Stimulated activated CD8-positive, alpha-beta memory T cell treated with anti-CD3 and anti-CD28 coated beads, Interleukin-2, amount 100 ng/mL, for 1 hour (primary cell): ENCODE data around the gene CHAF1A.

Experiments used
- DNase-seq, 2 donors: peaks; one replicate each; pipeline ENCODE4 v3.0.0-alpha.2; 2020; ENCODE audit warnings: low read depth in 2 of 2

CHAF1A gene

DNA sequence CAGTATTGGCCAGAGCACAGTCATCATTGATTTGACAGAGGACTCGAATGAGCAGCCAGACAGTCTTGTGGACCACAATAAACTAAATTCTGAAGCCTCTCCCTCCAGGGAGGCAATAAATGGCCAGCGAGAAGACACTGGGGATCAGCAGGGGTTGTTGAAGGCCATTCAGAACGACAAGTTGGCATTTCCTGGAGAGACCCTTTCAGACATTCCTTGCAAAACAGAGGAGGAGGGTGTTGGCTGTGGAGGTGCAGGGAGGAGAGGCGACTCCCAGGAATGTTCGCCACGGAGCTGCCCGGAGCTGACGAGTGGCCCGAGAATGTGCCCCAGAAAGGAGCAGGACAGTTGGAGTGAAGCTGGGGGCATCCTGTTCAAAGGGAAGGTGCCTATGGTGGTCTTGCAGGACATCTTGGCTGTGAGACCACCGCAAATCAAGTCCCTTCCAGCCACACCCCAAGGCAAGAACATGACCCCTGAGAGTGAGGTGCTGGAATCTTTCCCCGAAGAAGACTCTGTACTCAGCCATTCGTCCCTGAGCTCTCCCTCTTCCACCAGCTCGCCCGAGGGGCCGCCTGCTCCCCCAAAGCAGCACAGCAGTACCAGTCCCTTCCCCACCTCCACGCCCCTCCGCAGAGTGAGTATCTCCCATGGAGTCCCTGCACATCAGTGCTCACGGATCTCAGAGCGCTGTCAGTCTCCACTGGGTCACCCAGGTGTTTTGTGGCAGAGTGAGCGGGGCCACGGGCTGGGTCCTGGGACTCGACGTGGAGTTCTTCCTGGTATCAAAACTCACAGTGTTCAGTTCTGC, 6.9 kb downstream of the CHAF1A start:
- DNase-seq, result no peak

DNA sequence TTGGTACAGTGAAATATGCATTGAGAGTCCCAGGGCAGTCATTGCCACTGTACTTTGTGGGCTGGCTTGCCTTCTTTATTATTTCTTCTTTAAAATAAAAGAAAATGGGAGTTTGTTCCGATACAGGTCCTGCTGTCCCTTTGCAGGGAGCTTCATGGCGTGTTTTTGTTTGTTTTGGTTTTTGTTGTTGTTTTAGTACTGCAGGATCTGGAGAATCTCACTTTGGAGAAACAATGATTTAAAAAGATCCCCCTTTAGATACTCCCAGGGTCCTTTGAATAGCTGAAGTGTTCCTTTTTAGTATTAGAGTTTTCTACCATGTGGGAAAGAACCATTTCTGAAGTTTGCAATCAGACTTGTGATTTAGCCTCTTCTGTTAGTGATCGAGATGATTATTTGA, 11.1 kb downstream of the CHAF1A start:
- DNase-seq, result no peak

DNA sequence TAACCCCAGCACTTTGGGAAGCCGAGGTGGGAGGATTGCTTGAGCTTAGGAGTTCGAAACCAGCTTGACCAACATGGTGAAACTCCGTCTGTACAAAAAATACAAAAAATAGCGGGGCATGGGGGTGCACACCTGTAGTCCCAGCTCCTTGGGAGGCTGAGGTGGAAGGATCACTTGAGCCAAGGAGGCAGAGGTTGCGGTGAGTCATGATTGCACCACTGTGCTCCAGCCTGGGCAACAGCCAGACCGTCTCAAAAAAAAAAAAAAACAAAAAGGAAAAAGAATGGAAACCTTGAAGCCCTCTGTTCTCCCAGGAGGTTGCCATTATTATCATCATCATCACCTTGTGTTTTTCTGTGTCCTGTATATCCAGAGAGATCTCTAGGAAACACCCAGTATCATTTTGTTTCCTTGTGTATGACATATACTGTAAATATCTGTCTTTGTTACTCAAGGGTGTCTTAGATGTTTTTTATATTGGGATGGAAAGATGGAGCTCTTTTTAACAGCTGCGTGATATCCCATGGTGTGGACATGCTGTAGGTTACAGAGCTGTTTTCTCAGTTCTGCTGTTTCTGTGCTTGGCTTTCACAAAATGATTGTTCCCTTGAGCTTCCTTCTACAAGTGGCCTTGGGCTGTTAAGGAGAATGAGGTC, 11.8 kb downstream of the CHAF1A start:
- DNase-seq, result no peak

DNA sequence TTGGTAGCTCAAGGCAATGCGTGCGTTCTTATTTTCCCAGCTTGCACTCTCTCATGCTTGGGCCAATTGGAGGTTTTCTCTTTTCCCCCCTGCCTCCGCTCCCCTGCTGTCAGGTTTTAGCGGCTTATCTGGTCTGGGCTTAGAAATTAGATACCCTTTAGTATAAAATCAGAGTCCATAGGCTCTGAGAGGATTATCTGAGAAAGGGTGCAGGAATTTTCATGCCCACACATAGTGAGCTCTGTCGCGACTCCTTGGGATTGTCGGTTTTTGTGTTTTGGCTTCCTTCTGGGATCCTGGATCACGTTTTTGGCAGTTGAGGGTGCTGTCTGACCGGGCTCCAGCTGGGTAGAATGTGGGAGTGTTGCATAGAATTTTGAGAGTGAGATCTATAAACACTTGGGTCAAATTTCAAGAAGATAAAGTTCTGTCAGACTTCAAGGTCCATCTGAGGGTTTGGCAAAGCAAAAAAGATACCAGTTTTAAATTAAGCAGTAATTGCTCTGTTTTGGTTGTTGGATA, 12.4 kb downstream of the CHAF1A start:
- no peak for DNase-seq

DNA sequence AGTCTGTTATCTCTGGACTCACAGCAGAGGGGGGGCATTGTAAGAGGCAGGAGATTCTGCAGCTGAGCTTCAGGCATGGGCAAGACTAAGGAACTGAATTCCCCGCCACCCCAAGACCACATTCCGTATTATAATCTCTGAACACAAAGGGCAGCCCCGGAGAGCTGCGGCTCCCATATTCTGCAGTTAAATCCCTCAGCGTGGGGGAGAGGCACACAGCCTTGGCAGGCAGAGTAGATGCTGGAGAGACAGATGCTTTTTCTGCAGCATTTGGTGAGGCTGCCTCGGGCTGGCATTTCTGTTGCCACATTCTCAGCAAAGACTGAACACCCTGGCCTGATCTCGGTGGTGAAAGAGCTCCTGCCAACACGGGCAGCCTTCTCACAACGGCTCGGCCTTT, 12.9 kb downstream of the CHAF1A start:
- no peak for DNase-seq

DNA sequence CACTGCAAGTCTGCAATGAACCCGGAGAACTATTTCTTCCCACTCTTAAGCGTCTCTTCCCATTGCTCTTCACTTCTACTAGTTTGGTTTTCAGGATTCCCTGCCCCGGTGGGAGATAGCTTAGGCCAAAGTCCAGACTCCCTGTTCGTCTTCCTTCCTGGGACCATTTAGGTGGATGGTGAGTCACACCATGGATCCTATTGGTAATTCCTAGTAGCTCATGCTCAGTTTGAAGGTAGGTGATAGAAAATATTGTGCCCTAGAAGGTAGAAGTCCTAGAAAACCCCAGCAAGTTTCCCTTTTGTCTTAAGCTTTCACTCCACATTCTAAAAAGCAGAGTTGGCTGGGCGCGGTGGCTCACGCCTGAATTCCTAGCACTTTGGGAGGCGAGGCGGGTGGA, 13.8 kb downstream of the CHAF1A start:
- DNase-seq, result no peak

DNA sequence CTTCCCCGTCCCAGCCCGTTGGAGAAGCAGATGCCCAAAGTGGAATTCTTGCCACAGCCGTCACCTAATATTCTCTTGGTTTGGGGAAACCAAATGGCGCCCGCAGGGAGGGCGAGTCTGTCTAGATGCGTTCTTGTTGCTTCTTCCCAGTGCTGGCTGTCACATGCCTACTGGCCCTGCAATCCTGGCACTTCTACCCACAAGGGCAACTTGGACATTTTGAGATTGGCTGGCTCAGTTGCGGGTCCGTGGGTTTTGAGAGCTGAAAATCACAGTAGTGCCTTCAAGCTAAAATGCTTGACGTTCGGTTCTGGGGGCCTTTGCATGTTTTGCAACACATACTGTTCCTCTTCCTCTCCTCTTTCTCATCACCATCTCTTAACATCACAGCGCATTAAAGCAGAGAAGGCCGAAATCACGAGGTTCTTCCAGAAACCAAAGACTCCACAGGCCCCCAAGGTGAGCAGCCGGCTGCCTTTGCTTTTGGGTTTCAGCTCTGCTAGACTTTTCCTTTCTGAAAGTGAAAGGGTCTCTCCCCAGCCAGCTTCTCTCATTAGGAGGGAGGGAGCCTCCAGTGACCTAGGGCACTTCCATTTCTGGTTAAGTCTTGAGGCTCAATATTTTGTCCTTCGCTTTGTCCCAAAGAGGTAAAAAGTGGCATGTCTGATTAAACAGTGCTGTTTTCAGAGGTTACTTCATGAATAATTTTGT, 21.1 kb downstream of the CHAF1A start:
- no peak for DNase-seq

DNA sequence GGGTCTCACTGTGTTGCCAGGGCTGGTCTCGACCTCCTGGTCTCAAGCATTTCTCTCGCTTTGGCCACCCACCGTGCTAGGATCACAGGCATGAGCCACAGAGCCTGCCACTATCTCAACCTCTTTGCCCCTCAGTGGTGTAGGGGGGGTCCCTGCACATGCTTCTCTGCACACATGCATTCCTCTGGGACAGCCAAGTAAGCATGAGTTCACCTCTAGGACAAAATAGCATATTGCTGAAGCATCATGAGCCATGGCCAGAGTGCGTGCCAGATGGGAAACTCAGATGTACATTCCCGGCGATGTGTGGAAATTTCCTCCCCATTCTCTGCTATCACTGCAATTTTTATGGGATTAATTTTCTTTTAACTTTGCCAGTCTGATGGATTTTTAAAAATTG, 23.1 kb downstream of the CHAF1A start:
- no peak for DNase-seq

DNA sequence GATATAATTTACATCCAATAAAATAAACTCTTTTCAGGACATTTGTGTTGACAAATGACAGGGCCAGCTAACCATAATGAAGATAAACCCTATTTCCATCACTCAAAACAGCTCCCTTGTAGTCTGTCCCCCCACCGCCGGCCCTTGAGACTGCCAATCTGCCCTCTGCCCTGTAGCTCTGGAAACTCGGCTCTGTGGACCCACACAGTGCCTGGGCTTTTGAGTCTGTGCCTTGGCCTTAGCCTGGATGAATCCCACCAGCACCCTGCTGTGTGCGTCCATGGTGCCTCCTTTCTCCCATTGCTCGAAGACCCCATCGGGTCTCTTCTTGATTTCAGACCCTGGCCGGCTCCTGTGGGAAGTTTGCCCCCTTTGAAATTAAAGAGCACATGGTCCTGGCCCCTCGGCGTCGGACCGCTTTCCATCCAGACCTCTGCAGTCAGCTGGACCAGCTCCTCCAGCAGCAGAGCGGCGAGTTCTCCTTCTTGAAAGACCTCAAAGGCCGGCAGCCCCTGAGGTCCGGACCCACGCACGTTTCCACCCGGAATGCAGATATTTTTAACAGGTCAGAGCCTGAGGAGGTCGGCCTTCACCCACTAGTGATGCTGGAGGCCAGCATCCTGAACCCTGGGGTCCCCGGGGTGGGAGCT, 26.0 kb downstream of the CHAF1A start:
- no peak for DNase-seq

DNA sequence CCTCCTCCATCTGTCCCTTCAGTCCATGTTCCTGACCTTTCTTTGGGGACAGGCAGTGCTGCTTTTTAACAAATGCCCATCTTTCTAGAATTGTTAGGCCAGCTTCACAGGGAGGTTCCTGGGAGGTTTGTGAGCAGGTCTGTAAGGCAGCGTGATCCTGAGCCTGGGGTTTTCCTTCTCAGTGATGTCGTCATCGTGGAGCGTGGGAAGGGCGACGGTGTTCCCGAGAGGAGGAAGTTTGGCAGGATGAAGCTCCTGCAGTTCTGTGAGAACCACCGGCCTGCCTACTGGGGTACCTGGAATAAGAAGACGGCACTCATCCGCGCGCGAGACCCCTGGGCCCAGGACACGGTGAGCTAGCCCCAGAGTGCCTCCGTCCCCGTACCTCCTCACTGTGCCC, 26.8 kb downstream of the CHAF1A start:
- DNase-seq, result no peak

DNA sequence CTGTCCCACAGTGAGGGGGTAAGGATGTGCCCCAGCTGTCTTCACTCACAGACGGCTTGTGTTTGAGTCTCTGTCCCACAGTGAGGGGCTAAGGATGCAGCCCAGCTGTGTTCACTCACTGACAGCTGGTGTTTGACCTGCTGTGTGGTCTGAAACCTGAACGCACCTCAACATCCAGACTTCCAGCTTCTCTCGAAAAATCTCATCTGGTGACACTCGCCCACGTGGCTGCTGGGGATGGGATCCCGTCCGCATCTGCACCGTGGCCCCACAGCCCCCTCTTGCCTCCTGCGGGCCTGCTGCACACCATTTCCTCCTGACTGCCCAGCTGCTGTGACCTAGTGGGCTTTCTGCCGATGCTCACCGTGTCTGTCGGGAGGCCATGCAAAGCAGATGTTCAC, 27.3 kb downstream of the CHAF1A start:
- DNase-seq, result no peak

DNA sequence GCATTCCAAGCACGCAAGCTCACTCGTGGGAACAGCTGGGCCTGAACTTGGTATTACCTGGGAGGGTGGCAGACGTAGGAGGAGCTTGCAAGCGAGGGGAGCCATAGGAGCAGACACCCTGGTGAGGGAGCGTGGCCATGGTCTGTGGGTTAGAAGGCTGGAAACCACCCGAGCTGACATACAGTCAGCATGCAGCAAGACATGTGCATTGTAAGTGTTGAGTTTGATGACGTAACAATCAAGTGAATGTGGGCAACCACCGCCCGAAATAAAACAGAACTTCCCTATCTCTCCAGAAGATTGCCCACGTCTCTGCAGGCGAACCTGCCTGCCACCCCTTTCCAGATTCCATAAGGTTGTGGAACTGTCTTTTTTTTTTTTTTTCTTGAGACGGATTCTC, 28.3 kb downstream of the CHAF1A start:
- DNase-seq, result no peak

DNA sequence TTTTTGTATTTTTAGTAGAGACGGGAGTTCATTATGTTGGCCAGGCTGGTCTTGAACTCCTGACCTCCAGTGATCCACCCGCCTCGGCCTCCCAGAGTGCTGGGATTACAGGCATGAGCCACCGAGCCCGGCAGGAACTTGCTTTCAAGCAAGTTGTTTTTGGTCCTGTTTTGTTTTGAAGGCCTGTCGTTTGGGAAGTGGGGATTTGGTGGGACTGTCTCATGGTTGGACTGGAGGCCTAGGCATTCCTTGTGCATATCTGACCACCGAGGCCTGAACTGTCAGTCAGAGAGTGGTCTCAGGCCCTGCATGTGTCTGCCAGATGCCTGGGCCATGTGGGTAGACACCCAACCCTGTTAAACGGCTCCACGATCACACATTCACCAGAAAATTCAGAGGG, 28.9 kb downstream of the CHAF1A start:
- no peak for DNase-seq

DNA sequence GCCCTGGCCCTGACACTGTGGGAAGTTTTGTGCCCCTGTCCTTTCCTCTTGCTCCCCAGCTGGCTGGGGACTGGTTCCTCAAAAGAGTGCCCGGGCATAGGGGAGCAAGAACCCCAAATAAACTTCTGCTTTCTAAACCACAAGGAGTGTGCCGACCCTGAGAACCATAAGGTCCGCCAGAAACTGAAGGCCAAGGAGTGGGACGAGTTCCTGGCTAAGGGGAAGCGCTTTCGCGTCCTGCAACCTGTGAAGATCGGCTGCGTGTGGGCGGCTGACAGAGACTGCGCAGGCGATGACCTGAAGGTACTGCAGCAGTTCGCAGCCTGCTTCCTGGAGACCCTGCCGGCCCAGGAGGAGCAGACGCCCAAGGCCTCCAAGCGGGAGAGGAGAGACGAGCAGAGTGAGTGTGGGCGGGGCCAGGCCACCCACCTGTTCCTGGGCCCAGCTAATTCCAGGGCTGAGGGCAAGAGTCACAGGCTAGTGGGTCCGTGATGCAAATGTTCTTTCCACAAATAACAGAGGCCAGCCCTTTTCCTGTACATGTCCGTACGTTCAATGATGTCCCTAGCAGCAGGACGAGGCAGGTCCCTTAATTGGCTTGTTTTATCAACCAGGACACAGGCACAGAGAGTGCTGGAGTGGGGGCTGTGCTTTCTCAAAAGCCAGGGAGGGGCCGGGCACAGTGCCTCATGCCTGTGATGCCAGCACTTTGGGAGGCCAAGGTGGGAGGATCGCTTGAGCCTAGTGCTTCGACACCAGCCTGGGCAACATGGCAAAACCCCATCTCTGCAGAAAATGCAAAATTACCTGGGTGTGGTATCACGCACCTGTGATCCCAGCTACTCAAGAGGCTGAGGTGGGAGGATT, 29.6 kb downstream of the CHAF1A start:
- DNase-seq, result no peak

DNA sequence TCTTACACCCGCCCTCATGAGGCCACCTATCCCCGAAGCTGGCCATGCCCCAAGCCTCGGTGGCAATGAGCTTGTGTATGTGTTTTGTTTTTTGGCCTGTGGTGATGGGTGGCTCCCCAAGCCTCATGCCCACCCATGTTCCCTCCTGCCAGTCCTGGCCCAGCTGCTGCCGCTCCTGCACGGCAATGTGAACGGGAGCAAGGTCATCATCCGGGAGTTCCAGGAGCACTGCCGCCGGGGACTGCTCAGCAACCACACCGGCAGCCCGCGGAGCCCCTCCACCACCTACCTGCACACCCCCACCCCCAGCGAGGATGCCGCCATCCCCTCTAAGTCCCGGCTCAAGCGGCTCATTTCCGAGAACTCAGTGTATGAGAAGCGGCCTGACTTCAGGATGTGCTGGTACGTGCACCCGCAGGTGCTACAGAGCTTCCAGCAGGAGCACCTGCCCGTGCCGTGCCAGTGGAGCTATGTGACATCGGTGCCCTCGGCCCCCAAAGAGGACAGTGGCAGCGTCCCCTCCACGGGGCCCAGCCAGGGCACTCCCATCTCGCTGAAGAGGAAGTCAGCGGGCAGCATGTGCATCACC, 30.6 kb downstream of the CHAF1A start:
- no peak for DNase-seq

DNA sequence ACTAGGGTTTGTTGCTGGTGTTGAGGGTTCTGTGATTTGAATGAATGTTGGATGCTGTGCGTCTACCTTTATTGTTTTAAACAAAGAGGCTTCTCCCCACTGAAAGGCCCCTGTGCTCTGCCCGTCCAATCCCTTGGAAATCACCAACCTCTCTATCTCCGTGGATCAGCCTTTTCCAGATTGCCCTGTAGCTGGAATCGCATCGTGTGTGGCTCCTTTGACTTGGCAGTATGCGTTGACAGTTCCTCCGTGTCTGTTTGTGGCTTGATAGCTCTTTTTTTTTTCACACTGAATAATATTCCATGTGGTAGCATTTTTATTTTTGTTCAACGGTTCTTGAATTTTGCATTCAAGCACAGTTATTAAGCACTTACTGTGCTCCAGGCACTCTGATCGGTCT, 32.0 kb downstream of the CHAF1A start:
- no peak for DNase-seq

DNA sequence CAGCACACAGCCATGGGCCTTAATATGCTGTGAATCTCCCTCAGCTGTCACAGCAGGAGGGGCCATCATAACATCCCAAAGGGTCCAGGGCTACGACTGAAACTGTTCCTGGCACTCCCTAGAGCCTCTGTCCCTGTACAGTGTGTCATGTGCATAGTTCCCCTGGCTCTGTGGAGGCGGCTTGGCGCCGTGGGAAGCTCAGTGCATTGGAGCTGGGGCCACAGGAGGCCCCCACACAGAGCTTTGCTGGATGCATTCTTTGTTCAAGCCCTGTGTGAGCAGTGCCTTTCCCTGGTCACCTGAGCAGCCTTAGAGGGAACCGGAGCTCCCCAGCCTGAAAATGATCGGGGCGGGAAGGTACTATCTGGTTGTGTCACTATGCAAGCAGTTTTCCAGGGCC, 33.8 kb downstream of the CHAF1A start:
- no peak for DNase-seq

DNA sequence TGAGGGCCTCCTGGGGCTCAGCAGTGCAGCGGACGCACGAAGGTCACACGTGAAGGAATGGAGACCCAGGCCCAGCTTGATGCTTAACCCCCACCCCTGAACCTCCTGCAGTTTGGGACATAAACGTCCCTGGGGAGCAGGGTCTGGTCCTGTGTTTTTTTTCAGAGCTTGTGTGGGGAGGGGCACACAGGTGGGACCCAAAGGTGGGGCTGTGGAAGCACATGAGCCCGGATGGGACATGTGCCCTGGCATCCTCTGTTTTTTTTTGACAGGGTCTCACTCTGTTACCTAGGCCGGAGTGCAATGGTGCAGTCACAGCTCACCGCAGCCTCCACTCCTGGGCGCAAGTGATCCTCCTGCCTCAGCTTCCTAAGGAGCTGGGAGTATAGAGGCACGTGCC, 34.7 kb downstream of the CHAF1A start:
- no peak for DNase-seq

DNA sequence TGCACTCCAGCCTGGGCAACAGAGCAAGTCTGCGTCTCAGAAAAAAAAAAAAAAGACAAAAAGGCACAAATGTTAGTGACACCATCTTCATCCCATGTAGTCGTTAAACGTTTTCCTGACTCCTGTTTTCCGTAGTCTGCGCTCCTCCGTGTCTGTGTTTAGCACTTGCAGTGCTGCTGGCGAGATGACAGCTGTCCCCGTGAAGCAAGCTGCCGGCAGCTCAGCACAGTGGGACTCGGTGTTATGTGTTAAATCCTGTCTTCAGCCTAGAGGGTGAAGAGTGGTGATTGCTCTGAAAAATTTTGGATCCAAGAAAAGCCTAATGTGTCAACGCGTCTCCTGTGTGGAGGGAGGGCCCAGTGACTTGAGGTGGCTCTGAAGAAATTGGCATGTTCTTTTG, 36.8 kb downstream of the CHAF1A start:
- no peak for DNase-seq

DNA sequence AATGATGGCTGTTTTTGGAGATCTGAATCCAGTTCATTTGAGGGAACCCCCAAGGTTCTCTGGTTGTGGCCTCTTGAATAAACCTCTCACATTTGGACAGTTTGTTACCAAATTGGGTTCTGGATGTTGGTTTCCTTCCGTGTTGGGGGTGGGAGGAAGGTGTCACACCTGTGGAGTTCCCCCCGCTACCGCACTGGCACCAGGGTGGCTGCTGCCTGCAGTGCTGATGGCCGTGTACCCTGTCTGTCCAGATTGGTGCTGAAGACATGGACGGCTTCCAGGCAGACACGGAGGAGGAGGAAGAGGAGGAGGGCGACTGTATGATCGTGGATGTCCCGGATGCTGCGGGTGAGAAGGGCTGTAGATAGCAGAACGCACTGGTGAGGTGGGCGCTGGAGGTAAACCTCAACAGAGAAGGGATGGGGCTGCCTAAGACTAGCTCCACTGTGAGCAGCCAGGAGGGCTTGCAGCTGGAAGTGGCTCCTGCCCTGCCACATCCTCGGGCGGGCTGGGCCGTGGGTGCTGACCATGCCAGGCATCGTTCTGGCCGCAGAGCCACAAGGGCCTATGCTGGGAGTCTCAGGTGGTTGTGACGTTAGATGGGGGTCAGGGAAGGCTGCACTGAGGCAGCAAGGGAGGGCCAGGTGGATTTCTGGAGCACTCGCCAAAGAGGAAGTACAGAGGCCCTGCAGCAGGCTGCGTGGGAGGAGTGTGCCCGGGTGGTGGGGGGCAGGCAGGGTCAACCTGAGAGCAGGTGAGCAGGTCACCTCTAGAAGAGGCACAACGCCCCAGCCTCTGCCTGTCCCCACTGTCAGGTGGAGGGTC, 39.8 kb downstream of the CHAF1A start:
- no peak for DNase-seq
